ENCODE measurements around the gene TMEM37.

TMEM37 gene

GRCh38 chr2:119455066-119455718 is 23.5 kb downstream of the TMEM37 start:
- DNase-seq (ENCODE audit: low read depth, low spot score): no peak

- DNase-seq (ENCODE audit: low read depth, low spot score): no peak
These were observed 28.4 kb downstream of the TMEM37 start for GRCh38 chr2:119460076-119460475.

GRCh38 chr2:119461811-119462210 is 30.2 kb downstream of the TMEM37 start:
- DNase-seq (ENCODE audit: low read depth, low spot score): no peak

- no peak for DNase-seq (ENCODE audit: low read depth, low spot score)
These were observed 30.9 kb downstream of the TMEM37 start for GRCh38 chr2:119462574-119462973.

GRCh38 chr2:119463136-119463535 is 31.5 kb downstream of the TMEM37 start:
- no peak for DNase-seq (ENCODE audit: low read depth, low spot score)

GRCh38 chr2:119463990-119464389 is 32.3 kb downstream of the TMEM37 start:
- no peak for DNase-seq (ENCODE audit: low read depth, low spot score)

- no peak for DNase-seq (ENCODE audit: low read depth, low spot score)
These were observed 33.3 kb downstream of the TMEM37 start for GRCh38 chr2:119464981-119465380.

- DNase-seq (ENCODE audit: low read depth, low spot score): no peak
These were observed 34.0 kb downstream of the TMEM37 start for GRCh38 chr2:119465687-119466086.

GRCh38 chr2:119466373-119466772 is 34.7 kb downstream of the TMEM37 start:
- DNase-seq (ENCODE audit: low read depth, low spot score): no peak

GRCh38 chr2:119468154-119468955 is 36.7 kb downstream of the TMEM37 start:
- DNase-seq (ENCODE audit: low read depth, low spot score): no peak

- DNase-seq (ENCODE audit: low read depth, low spot score): no peak
These were observed 37.5 kb downstream of the TMEM37 start for GRCh38 chr2:119469131-119469530.

GRCh38 chr2:119469661-119470297 is 38.1 kb downstream of the TMEM37 start:
- DNase-seq (ENCODE audit: low read depth, low spot score): no peak

GRCh38 chr2:119472749-119473148 is 41.1 kb downstream of the TMEM37 start:
- no peak for DNase-seq (ENCODE audit: low read depth, low spot score)

- no peak for DNase-seq (ENCODE audit: low read depth, low spot score)
These were observed 42.1 kb downstream of the TMEM37 start for GRCh38 chr2:119473621-119474370.

GRCh38 chr2:119474371-119475224 is 42.9 kb downstream of the TMEM37 start:
- no peak for DNase-seq (ENCODE audit: low read depth, low spot score)

GRCh38 chr2:119475225-119475856 is 43.7 kb downstream of the TMEM37 start:
- DNase-seq (ENCODE audit: low read depth, low spot score): no peak

GRCh38 chr2:119475857-119476244 is 44.2 kb downstream of the TMEM37 start:
- no peak for DNase-seq (ENCODE audit: low read depth, low spot score)

- DNase-seq (ENCODE audit: low read depth, low spot score): no peak
These were observed 44.9 kb downstream of the TMEM37 start for GRCh38 chr2:119476301-119477112.

GRCh38 chr2:119477113-119477505 is 45.5 kb downstream of the TMEM37 start:
- no peak for DNase-seq (ENCODE audit: low read depth, low spot score)

Data from activated naive CD8-positive, alpha-beta T cell treated with anti-CD3 and anti-CD28 coated beads, Interleukin-2, amount 50 U/mL, for 16 hours (primary cell).